ENCODE results near the gene KRTAP5-2. TPM values are rescaled to one million over a fixed set of nuclear protein-coding genes. Genes with fewer than 3 reads are reported as not detected.
A peak's percentile ranks its signal among the peaks of the same experiment; 100 is the strongest.
"Not testable (repeated sequence)": the region's sequence is repeated elsewhere in the genome, so short reads cannot be mapped to it uniquely, and the experiment has no call there.

The KRTAP5-2 gene
- total RNA-seq, 4 donors from 2014 or later, result 0.55 to 15.1 TPM; not detected in 2

- no peak overlapping the region for H3K4me3 ChIP-seq (ENCODE audit: low read depth, poor library complexity, severe bottlenecking)
- intact Hi-C loops (cut with DNase I; ENCODE audit: low total_unique reads), result no loop called here
- WGBS, 2 donors, result 72 to 81% methylated on average over 10 of the region's 10 CpGs
- TF ChIP-seq CTCF (IDR thresholded peaks at IDR 0.05), result no peak
- no peak for TF ChIP-seq POLR2A (IDR thresholded peaks at IDR 0.05)
- no peak for DNase-seq (ENCODE audit: low spot score in 2 of 2)
These were observed 632 bp downstream of the KRTAP5-2 start for GRCh38 chr11:1597331-1597993.

GRCh38 chr11:1596576-1597121 is 1.4 kb downstream of the KRTAP5-2 start:
- intact Hi-C loops (cut with DNase I; ENCODE audit: low total_unique reads); H3K4me3 ChIP-seq (ENCODE audit: low read depth, poor library complexity, severe bottlenecking); DNase-seq (ENCODE audit: low spot score in 2 of 2): not testable (repeated sequence)
- 63 to 69% methylated on average over 19 of the region's 19 CpGs for WGBS, 2 donors

- DNase-seq (ENCODE audit: low spot score in 2 of 2); intact Hi-C loops (cut with DNase I; ENCODE audit: low total_unique reads); H3K4me3 ChIP-seq (ENCODE audit: low read depth, poor library complexity, severe bottlenecking): not testable (repeated sequence)
- WGBS, 2 donors, result 52 to 66% methylated on average over 11 of the region's 11 CpGs
These were observed 2.0 kb downstream of the KRTAP5-2 start for GRCh38 chr11:1595994-1596575.

GRCh38 chr11:1592628-1593027 is 5.5 kb downstream of the KRTAP5-2 start:
- intact Hi-C loops (cut with DNase I; ENCODE audit: low total_unique reads), result no loop called here
- no peak overlapping the region for H3K4me3 ChIP-seq (ENCODE audit: low read depth, poor library complexity, severe bottlenecking)
- no peak for DNase-seq (ENCODE audit: low spot score in 2 of 2)
- WGBS, 2 donors, result 81 to 82% methylated on average over 9 of the region's 9 CpGs
- TF ChIP-seq CTCF (IDR thresholded peaks at IDR 0.05) (no peak), POLR2A (IDR thresholded peaks at IDR 0.05) (no peak)

- WGBS, 2 donors, result 93 to 95% methylated on average over 6 of the region's 6 CpGs
These were observed 8.1 kb downstream of the KRTAP5-2 start for GRCh38 chr11:1589996-1590395.

GRCh38 chr11:1589191-1589963 is 8.7 kb downstream of the KRTAP5-2 start:
- intact Hi-C loops (cut with DNase I; ENCODE audit: low total_unique reads); H3K4me3 ChIP-seq (ENCODE audit: low read depth, poor library complexity, severe bottlenecking): not testable (repeated sequence)
- DNase-seq (ENCODE audit: low spot score in 2 of 2), result peak in 1 of 2 donors; percentile 49

More at GRCh38 chr11:1589996-1590395, 8.1 kb downstream of the KRTAP5-2 start:
- TF ChIP-seq POLR2A (IDR thresholded peaks at IDR 0.05) (no peak), CTCF (IDR thresholded peaks at IDR 0.05) (no peak)
- H3K4me3 ChIP-seq (ENCODE audit: low read depth, poor library complexity, severe bottlenecking), result no peak overlapping the region
- no peak for DNase-seq (ENCODE audit: low spot score in 2 of 2)
- intact Hi-C loops (cut with DNase I; ENCODE audit: low total_unique reads), result no loop called here

GRCh38 chr11:1586699-1587098 is 11.4 kb downstream of the KRTAP5-2 start:
- intact Hi-C loops (cut with DNase I; ENCODE audit: low total_unique reads), result no loop called here
- no peak for TF ChIP-seq CTCF (IDR thresholded peaks at IDR 0.05)

More at GRCh38 chr11:1589191-1589963, 8.7 kb downstream of the KRTAP5-2 start:
- WGBS, 2 donors, result 19 to 25% methylated on average over 8 to 9 of the region's 10 CpGs

GRCh38 chr11:1584661-1585370 is 13.3 kb downstream of the KRTAP5-2 start, which contains the start of gene KRTAP5-1:
KRTAP5-1 (minus strand) TSS chr11:1585283; CDS start chr11:1585249, 34 bp downstream.
- H3K4me3 ChIP-seq (ENCODE audit: low read depth, poor library complexity, severe bottlenecking); DNase-seq (ENCODE audit: low spot score in 2 of 2); intact Hi-C loops (cut with DNase I; ENCODE audit: low total_unique reads): not testable (repeated sequence)
- 40 to 74% methylated on average over 3 to 6 of the region's 9 CpGs for WGBS, 2 donors

More at GRCh38 chr11:1586699-1587098, 11.4 kb downstream of the KRTAP5-2 start:
- 73 to 80% methylated on average over 2 of the region's 2 CpGs for WGBS, 2 donors
- no peak overlapping the region for H3K4me3 ChIP-seq (ENCODE audit: low read depth, poor library complexity, severe bottlenecking)
- no peak for DNase-seq (ENCODE audit: low spot score in 2 of 2)

GRCh38 chr11:1582909-1583308 is 15.2 kb downstream of the KRTAP5-2 start:
- 68 to 72% methylated on average over 2 of the region's 2 CpGs for WGBS, 2 donors
- intact Hi-C loops (cut with DNase I; ENCODE audit: low total_unique reads); H3K4me3 ChIP-seq (ENCODE audit: low read depth, poor library complexity, severe bottlenecking); DNase-seq (ENCODE audit: low spot score in 2 of 2): not testable (repeated sequence)

Data from lower leg skin (tissue), 4 donors.